HG02678 (cell line): ENCODE measurements around the gene PFDN4.
"Not testable (repeated sequence)": the region's sequence is repeated elsewhere in the genome, so short reads cannot be mapped to it uniquely, and the experiment has no call there.

Source experiments
- ATAC-seq: cut with Tn5 transposase; IDR thresholded peaks from one replicate; pipeline ENCODE4 v1.9.1; 2021; ENCODE audit warnings: mild to moderate bottlenecking, moderate library complexity; ENCODE audit not compliant: unreplicated experiment

The PFDN4 gene

GRCh38 chr20:54265791-54266190, 57.9 kb downstream of the PFDN4 start:
- not testable (repeated sequence) for ATAC-seq

GRCh38 chr20:54266844-54267243, 59.0 kb downstream of the PFDN4 start:
- no peak for ATAC-seq

- ATAC-seq: no peak
Observed at GRCh38 chr20:54267483-54268003, 59.7 kb downstream of the PFDN4 start.

DNA sequence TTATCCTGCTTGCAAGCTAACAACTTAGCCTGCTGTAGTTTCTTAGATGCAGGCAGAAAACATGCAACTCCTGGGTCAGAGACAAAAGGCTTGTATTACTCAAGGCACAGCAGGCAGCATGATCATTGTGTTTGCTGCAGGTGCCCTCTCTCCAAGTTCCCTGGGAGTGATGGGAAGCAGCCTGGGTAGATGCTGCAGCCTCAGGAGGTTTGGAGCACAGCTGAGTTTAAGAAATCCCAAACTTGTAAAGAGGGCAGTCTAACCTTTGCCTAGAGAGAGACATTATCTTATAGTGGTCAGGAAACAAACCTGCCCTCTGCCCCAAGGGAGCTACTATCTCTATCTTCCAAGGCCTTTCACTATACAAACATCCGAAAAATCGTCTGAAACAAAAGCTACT, 61.1 kb downstream of the PFDN4 start:
- ATAC-seq: no peak
